ENCODE results near the gene HOXA7. TPM values are rescaled to one million over a fixed set of nuclear protein-coding genes. Genes with fewer than 3 reads are reported as not detected.

HOXA7 gene
- total RNA-seq, 1 donor from 2014 or later = 1.4 TPM

GRCh38 chr7:27172823-27173510 lies 16.5 kb upstream of the HOXA7 start:
- H3K9me3 Mint-ChIP-seq (ENCODE audit: low read depth) = no peaks in the 10 kb centered on the region
- peaks cover 84% of the 10 kb centered on the region for H3K27me3 Mint-ChIP-seq
- H3K4me3 Mint-ChIP-seq (ENCODE audit: low read depth) = no peak overlapping the region
- peaks cover 4% of the 10 kb centered on the region for H3K4me1 Mint-ChIP-seq (ENCODE audit: low read depth)
- no peak for TF ChIP-seq CTCF (IDR thresholded peaks at IDR 0.05; ENCODE audit: unreplicated experiment)
- H3K36me3 Mint-ChIP-seq (ENCODE audit: insufficient read depth) = no peaks in the 10 kb centered on the region
- H3K27ac Mint-ChIP-seq = no peak overlapping the region
- no peak for DNase-seq (ENCODE audit: low spot score, unreplicated experiment)

GRCh38 chr7:27172315-27172774 lies 15.9 kb upstream of the HOXA7 start:
- Mint-ChIP-seq H3K27me3 (peaks cover 84% of the 10 kb centered on the region), H3K36me3 (ENCODE audit: insufficient read depth) (no peaks in the 10 kb centered on the region), H3K27ac (no peak overlapping the region), H3K4me3 (ENCODE audit: low read depth) (no peak overlapping the region), H3K9me3 (ENCODE audit: low read depth) (no peaks in the 10 kb centered on the region), H3K4me1 (ENCODE audit: low read depth) (peaks cover 4% of the 10 kb centered on the region)
- DNase-seq (ENCODE audit: low spot score, unreplicated experiment) = no peak
- TF ChIP-seq CTCF (IDR thresholded peaks at IDR 0.05; ENCODE audit: unreplicated experiment) = no peak

- Mint-ChIP-seq H3K4me3 (ENCODE audit: low read depth) (no peak overlapping the region), H3K36me3 (ENCODE audit: insufficient read depth) (no peaks in the 10 kb centered on the region), H3K27ac (no peak overlapping the region)
Observed at GRCh38 chr7:27171637-27172314, 15.3 kb upstream of the HOXA7 start.

GRCh38 chr7:27171325-27171636 lies 14.8 kb upstream of the HOXA7 start:
- no peak for DNase-seq (ENCODE audit: low spot score, unreplicated experiment)
- no peak overlapping the region for H3K27ac Mint-ChIP-seq
- H3K4me1 Mint-ChIP-seq (ENCODE audit: low read depth) = peaks cover 4% of the 10 kb centered on the region
- no peak overlapping the region for H3K4me3 Mint-ChIP-seq (ENCODE audit: low read depth)
- H3K9me3 Mint-ChIP-seq (ENCODE audit: low read depth) = no peaks in the 10 kb centered on the region
- no peaks in the 10 kb centered on the region for H3K36me3 Mint-ChIP-seq (ENCODE audit: insufficient read depth)
- H3K27me3 Mint-ChIP-seq = peaks cover 84% of the 10 kb centered on the region
- TF ChIP-seq CTCF (IDR thresholded peaks at IDR 0.05; ENCODE audit: unreplicated experiment) = no peak

More at GRCh38 chr7:27171637-27172314, 15.3 kb upstream of the HOXA7 start:
- no peaks in the 10 kb centered on the region for H3K9me3 Mint-ChIP-seq (ENCODE audit: low read depth)
- DNase-seq (ENCODE audit: low spot score, unreplicated experiment) = no peak
- no peak for TF ChIP-seq CTCF (IDR thresholded peaks at IDR 0.05; ENCODE audit: unreplicated experiment)
- peaks cover 4% of the 10 kb centered on the region for H3K4me1 Mint-ChIP-seq (ENCODE audit: low read depth)
- peaks cover 84% of the 10 kb centered on the region for H3K27me3 Mint-ChIP-seq

- peak overlapping the region; percentile 49 for H3K27ac Mint-ChIP-seq
- peaks cover 4% of the 10 kb centered on the region for H3K4me1 Mint-ChIP-seq (ENCODE audit: low read depth)
- H3K9me3 Mint-ChIP-seq (ENCODE audit: low read depth) = no peaks in the 10 kb centered on the region
- no peak overlapping the region for H3K4me3 Mint-ChIP-seq (ENCODE audit: low read depth)
- DNase-seq (ENCODE audit: low spot score, unreplicated experiment) = no peak
- no peak for TF ChIP-seq CTCF (IDR thresholded peaks at IDR 0.05; ENCODE audit: unreplicated experiment)
- peaks cover 82% of the 10 kb centered on the region for H3K27me3 Mint-ChIP-seq
- H3K36me3 Mint-ChIP-seq (ENCODE audit: insufficient read depth) = no peaks in the 10 kb centered on the region
Observed at GRCh38 chr7:27170426-27171324, 14.2 kb upstream of the HOXA7 start.

Data from progenitor cell of endocrine pancreas (in vitro differentiated cells).